NCI-H1417 (cell line): ENCODE measurements around the gene CECR2.

Source experiments
- DNase-seq, 3 experiments: peaks; one replicate each; lab custom pipeline; 2025; lab: John Stamatoyannopoulos, UW

Gene CECR2

DNA sequence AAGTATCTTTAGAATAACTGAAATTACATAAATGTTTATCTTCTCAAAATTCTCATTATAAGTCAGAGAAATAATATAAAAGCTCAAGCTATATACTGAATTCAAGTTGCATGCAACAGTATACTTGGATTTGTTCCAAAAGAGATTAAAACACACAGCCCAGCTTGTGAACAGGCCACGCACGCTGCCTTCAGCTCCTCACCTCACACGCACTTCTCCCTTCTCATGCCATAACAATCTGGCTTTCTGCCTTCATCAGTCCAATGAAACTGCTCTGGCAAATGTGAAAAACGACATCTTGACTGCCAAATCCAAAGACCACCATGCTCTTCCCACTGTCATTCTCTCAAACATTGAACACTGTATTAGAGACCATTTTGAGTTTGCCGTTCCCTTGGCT, 237.2 kb downstream of the CECR2 start:
- no peak for DNase-seq
